HEK293 (cell line): ENCODE data around the gene KIF2C.

Experiments
- CTCF ChIA-PET: fragments of 350-600 bp; formaldehyde crosslinking; extraction: SDS; loops from one replicate; lab custom pipeline; 2021; ENCODE audit warnings: antibody characterized with exemption; lab: Yijun Ruan, JAX
- POLR2A ChIA-PET: fragments of 300-600 bp; formaldehyde crosslinking; extraction: SDS; loops from one replicate; lab custom pipeline; 2020; ENCODE audit warnings: antibody characterized with exemption, inconsistent platforms; lab: Yijun Ruan, JAX
- H3K27ac ChIP-seq: fragments of 200-500 bp; sonication (Bioruptor generic); 2 replicates; pipeline ENCODE4 v1.5.1; 2014; ENCODE audit warnings: low read depth, low read length, control low read depth, inconsistent platforms; ENCODE audit errors: extremely low read depth
- H3K36me3 ChIP-seq, 2 experiments: fragments of 200-500 bp in 1 of 2; sonication (Bioruptor generic) in 1 of 2; 1 replicate in 1 of 2; 2 replicates in 1 of 2; pipeline ENCODE4 v1.5.1; 2014 to 2017; ENCODE audit warnings: inconsistent platforms in 2 of 2, low read length in 2 of 2; ENCODE audit not compliant: control insufficient read depth in 2 of 2, insufficient read depth in 1 of 2
- H3K4me1 ChIP-seq: fragments of 200-500 bp; sonication (Bioruptor generic); 2 replicates; pipeline ENCODE4 v1.5.1; 2014; ENCODE audit warnings: mild to moderate bottlenecking, low read length, inconsistent platforms; ENCODE audit not compliant: control insufficient read depth, insufficient read depth
- H3K4me3 ChIP-seq: 2 replicates; pipeline ENCODE4 v1.5.1; 2011; ENCODE audit warnings: low read depth, mild to moderate bottlenecking, control low read depth, low read length, moderate library complexity
- H3K9me3 ChIP-seq: fragments of 200-500 bp; sonication (Bioruptor generic); 2 replicates; pipeline ENCODE4 v1.5.1; 2014; ENCODE audit warnings: low read depth, low read length, inconsistent platforms; ENCODE audit not compliant: control insufficient read depth, insufficient read depth
- HIC1 ChIP-seq: fragments of 450-650 bp; formaldehyde crosslinking; IDR thresholded peaks from 2 replicates; pipeline ENCODE4 v1.5.1; 2016; ENCODE audit warnings: missing biosample characterization, missing genetic modification characterization
- KLF10 ChIP-seq: fragments of 450-650 bp; IDR thresholded peaks from 2 replicates; pipeline ENCODE4 v1.5.1; 2018; ENCODE audit warnings: missing biosample characterization, mild to moderate bottlenecking, missing genetic modification characterization
- PBX3 ChIP-seq: sonication (generic); formaldehyde crosslinking; IDR thresholded peaks from 2 replicates; pipeline ENCODE4 v1.8.1; 2022; ENCODE audit warnings: mild to moderate bottlenecking, moderate library complexity, missing genetic modification reagents
- TCF7L2 ChIP-seq: IDR thresholded peaks from 2 replicates; pipeline ENCODE4 v1.6.1; 2011; ENCODE audit warnings: low read depth, mild to moderate bottlenecking, inconsistent platforms, low read length, moderate library complexity, borderline replicate concordance
- ZBTB20 ChIP-seq: fragments of 450-650 bp; formaldehyde crosslinking; IDR thresholded peaks from 2 replicates; pipeline ENCODE4 v1.5.1; 2016; ENCODE audit warnings: missing biosample characterization, missing genetic modification characterization
- ZNF174 ChIP-seq: fragments of 450-650 bp; formaldehyde crosslinking; IDR thresholded peaks from 2 replicates; pipeline ENCODE4 v1.5.0; 2017; ENCODE audit warnings: missing biosample characterization, mild to moderate bottlenecking, missing genetic modification characterization
- ZNF24 ChIP-seq: fragments of 450-650 bp; formaldehyde crosslinking; IDR thresholded peaks from 2 replicates; pipeline ENCODE4 v1.5.1; 2016; ENCODE audit warnings: missing biosample characterization, missing genetic modification characterization
- ZNF354C ChIP-seq: fragments of 450-650 bp; formaldehyde crosslinking; IDR thresholded peaks from 2 replicates; pipeline ENCODE4 v1.5.1; 2016; ENCODE audit warnings: missing biosample characterization, missing genetic modification characterization, low read depth, borderline replicate concordance
- ZNF398 ChIP-seq: fragments of 450-650 bp; formaldehyde crosslinking; IDR thresholded peaks from 2 replicates; pipeline ENCODE4 v1.5.1; 2017; ENCODE audit warnings: missing biosample characterization, missing genetic modification characterization
- ZNF426 ChIP-seq: fragments of 450-650 bp; formaldehyde crosslinking; IDR thresholded peaks from 2 replicates; pipeline ENCODE4 v1.5.1; 2017; ENCODE audit warnings: missing biosample characterization, missing genetic modification characterization, mild to moderate bottlenecking, inconsistent platforms, moderate library complexity
- ZNF473 ChIP-seq: fragments of 450-650 bp; formaldehyde crosslinking; IDR thresholded peaks from 2 replicates; pipeline ENCODE4 v1.5.1; 2017; ENCODE audit warnings: missing biosample characterization, missing genetic modification characterization
- ZNF510 ChIP-seq: fragments of 450-650 bp; formaldehyde crosslinking; IDR thresholded peaks from 2 replicates; pipeline ENCODE4 v1.5.1; 2018; ENCODE audit warnings: mild to moderate bottlenecking, missing genetic modification characterization, missing biosample characterization; ENCODE audit not compliant: insufficient replicate concordance
- ZNF514 ChIP-seq: fragments of 450-650 bp; formaldehyde crosslinking; IDR thresholded peaks from 2 replicates; pipeline ENCODE4 v1.5.1; 2016; ENCODE audit warnings: missing biosample characterization, missing genetic modification characterization
- ZNF596 ChIP-seq: fragments of 450-650 bp; IDR thresholded peaks from 2 replicates; pipeline ENCODE4 v1.5.0; 2018; ENCODE audit warnings: missing biosample characterization, mild to moderate bottlenecking, missing genetic modification characterization, moderate library complexity
- ZNF830 ChIP-seq: fragments of 450-650 bp; IDR thresholded peaks from 2 replicates; pipeline ENCODE4 v1.5.0; 2018; ENCODE audit warnings: missing biosample characterization, missing genetic modification characterization, low read depth, mild to moderate bottlenecking, moderate library complexity

The KIF2C gene

GRCh38 chr1:44783697-44784093 lies 44.1 kb downstream of the KIF2C start:
- ChIA-PET POLR2A (interaction anchor here (0.6 to 3.1 kb wide), 4 partner anchors 8 to 221 kb away, joined by 3 to 18 read pairs (median 6); partner anchors contain the start of genes PLK3 and RPS8), CTCF (interaction anchor here (0.6 to 2.1 kb wide), 2 partner anchors 10 to 648 kb away, joined by 3 to 10 read pairs; no protein-coding TSS in a partner anchor)
- Histone ChIP-seq H3K4me3 (no peak overlapping the region), H3K27ac (no peak overlapping the region), H3K36me3 (peaks cover 19 to 36% of the 10 kb centered on the region in 2 experiments; a peak in 2 of 3 replicates), H3K4me1 (0 out of 2 replicates have a peak, but pooled peaks cover 2% of the 10 kb centered on the region), H3K9me3 (no peaks in the 10 kb centered on the region)
- TF ChIP-seq ZNF514 (tag by site-specific recombination) (no peak), ZNF398 (tag by site-specific recombination) (no peak), ZNF354C (tag by site-specific recombination) (no peak), ZNF596 (tag by site-specific recombination) (no peak), PBX3 (CRISPR knock-in tag) (no peak), TCF7L2 (no peak), ZNF174 (no peak)

GRCh38 chr1:44784094-44785028 lies 44.7 kb downstream of the KIF2C start:
- TF ChIP-seq ZNF473 (tag by site-specific recombination) (no peak), ZNF830 (tag by site-specific recombination) (no peak), KLF10 (tag by site-specific recombination) (no peak)
- POLR2A ChIA-PET: interaction anchor here (0.6 to 3.1 kb wide), 4 partner anchors 8 to 220 kb away, joined by 3 to 18 read pairs (median 6); partner anchors contain the start of genes PLK3 and RPS8
- Histone ChIP-seq H3K4me1 (0 out of 2 replicates have a peak, but pooled peaks cover 2% of the 10 kb centered on the region), H3K36me3 (peaks cover 12 to 29% of the 10 kb centered on the region in 2 experiments; a peak in 2 of 3 replicates), H3K9me3 (no peaks in the 10 kb centered on the region), H3K4me3 (no peak overlapping the region), H3K27ac (no peak overlapping the region)
- CTCF ChIA-PET: interaction anchor here (0.6 to 2.1 kb wide), 4 partner anchors 9 to 649 kb away, joined by 3 to 13 read pairs (median 7); no protein-coding TSS in a partner anchor

- ChIA-PET CTCF (interaction anchor here (0.7 to 2.1 kb wide), 6 partner anchors 8 to 508 kb away, joined by 3 to 13 read pairs (median 4); partner anchors contain the start of genes HECTD3 and UROD), POLR2A (interaction anchor here (0.6 to 3.1 kb wide), 4 partner anchors 10 to 516 kb away, joined by 3 to 18 read pairs (median 4); partner anchors contain the start of gene RPS8)
- Histone ChIP-seq H3K27ac (no peak overlapping the region), H3K4me3 (no peak overlapping the region), H3K9me3 (no peaks in the 10 kb centered on the region), H3K36me3 (peaks cover 6 to 23% of the 10 kb centered on the region in 2 experiments; a peak in 2 of 3 replicates), H3K4me1 (0 out of 2 replicates have a peak, but pooled peaks cover 2% of the 10 kb centered on the region)
- 0 out of 2 replicates have a peak, but pooled peaks have one; percentile 13 for TF ChIP-seq HIC1 (tag by site-specific recombination)
- no peak for TF ChIP-seq ZNF174
- TF ChIP-seq ZNF24 (tag by site-specific recombination): no peak
- TF ChIP-seq ZNF510 (tag by site-specific recombination): no peak
- TF ChIP-seq ZNF426: no peak
- no peak for TF ChIP-seq ZBTB20 (tag by site-specific recombination)
Measured at GRCh38 chr1:44785029-44785380, 45.4 kb downstream of the KIF2C start.
